Measurements from ENCODE around the gene ABLIM1.

The ABLIM1 gene

GRCh38 chr10:114645706-114646105 is 12.4 kb downstream of the ABLIM1 start:
- no peak for FAIRE-seq

GRCh38 chr10:114643158-114643557 is 14.9 kb downstream of the ABLIM1 start:
- FAIRE-seq: no peak

DNA sequence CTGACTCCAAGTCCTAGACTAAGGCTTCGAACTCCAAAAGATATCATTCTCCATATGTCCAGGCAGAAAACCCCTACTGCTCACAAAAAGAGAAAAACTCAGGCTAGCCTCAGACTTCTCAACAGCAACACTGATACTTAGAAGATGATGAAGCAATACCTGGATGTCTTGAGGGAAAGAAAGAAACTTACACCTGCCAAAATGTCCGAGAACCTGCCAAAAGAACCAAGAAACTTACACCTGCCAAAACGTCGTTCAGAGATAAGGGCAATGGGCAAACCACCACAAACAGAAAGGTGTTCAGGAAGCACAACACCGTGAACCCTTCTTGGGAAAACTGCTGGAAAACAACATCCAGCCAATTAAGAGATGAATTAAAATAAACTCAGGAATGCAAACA is 15.3 kb downstream of the ABLIM1 start:
- FAIRE-seq: no peak

- FAIRE-seq: no peak
Observed at GRCh38 chr10:114638821-114639625, 19.1 kb downstream of the ABLIM1 start.

- FAIRE-seq: no peak
Observed at GRCh38 chr10:114635797-114636550, 22.1 kb downstream of the ABLIM1 start.

DNA sequence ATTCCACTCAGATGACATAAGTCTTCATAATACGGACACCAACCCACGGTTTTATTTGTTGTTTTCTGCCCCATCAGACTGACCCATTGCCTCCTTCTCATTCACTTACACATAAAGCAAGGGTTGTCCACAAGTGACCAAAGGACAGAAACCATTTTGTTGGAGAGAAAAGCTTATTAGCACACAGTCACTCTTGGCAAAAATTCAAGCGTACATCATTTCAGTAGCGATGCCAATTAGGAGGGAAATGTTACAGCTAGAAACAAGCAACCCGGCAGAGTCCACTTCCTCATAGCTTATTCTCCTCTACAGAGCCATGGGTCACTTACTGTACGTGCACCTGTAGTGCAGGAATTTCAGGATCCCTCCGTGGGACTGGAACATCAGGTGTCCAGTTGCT is 23.0 kb downstream of the ABLIM1 start:
- FAIRE-seq: no peak

DNA sequence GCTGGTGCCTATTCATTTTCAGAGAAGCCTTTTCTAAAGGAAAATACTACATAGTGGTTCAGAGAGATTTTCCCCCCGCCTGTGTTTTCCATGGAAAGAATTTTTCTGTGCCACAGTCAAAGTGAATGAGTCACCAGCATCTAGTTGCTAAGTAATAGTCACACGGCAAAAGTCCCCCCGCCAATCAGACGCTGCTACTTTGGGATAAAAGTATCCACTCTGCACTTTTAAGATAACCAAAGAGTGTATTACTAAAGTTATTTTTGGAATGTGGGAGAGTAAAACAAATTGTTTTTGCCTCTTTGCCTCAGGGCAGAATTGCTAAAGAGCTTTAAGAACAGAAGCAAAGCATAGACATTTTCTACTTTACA is 23.5 kb downstream of the ABLIM1 start:
- peak; percentile 75 for FAIRE-seq

- FAIRE-seq: no peak
Observed at GRCh38 chr10:114632869-114633715, 25.0 kb downstream of the ABLIM1 start.

GRCh38 chr10:114631666-114632417 is 26.2 kb downstream of the ABLIM1 start:
- FAIRE-seq: no peak

- FAIRE-seq: no peak
Observed at GRCh38 chr10:114631090-114631665, 26.9 kb downstream of the ABLIM1 start.

DNA sequence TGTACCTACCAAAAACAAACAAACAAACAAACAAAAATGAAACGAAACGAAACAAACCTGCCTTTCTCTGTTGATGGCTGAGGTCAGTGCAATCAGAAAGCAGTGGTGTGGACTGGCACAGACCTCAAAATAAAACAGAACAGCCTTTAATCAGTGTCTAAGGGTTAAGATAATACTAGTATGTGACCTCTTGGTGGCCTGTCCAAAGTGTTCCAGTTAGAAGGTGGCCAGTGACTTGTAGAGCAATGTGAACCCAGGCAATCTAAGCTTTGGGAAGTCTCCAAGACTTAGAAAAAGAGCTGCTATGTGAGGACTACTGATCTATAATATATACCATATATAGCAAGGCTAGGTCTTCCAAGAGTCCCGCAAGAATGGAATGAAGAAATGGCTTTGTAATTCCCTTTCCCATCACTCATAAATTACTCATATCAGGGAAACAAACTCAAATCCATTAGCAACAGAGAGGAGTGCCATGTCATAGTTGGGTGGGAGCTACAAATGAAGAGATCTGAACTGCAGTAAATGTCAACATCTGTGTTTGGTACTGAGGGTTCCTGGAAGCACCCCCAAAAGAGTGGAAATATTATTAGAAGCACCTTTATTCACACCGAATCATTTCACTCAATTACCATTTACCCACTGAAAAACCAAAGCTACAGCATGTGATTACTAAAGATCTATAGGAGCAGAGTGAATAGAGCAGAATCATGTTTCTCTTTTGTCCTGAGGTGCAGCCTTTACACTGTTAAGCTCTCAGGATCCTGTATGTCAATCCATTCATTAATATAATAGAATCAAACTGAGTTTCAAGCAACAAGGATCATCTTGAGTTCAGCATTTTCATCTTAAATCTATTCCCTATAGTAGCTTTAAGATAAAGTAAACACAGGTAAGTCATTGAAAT is 28.0 kb downstream of the ABLIM1 start:
- no peak for FAIRE-seq

DNA sequence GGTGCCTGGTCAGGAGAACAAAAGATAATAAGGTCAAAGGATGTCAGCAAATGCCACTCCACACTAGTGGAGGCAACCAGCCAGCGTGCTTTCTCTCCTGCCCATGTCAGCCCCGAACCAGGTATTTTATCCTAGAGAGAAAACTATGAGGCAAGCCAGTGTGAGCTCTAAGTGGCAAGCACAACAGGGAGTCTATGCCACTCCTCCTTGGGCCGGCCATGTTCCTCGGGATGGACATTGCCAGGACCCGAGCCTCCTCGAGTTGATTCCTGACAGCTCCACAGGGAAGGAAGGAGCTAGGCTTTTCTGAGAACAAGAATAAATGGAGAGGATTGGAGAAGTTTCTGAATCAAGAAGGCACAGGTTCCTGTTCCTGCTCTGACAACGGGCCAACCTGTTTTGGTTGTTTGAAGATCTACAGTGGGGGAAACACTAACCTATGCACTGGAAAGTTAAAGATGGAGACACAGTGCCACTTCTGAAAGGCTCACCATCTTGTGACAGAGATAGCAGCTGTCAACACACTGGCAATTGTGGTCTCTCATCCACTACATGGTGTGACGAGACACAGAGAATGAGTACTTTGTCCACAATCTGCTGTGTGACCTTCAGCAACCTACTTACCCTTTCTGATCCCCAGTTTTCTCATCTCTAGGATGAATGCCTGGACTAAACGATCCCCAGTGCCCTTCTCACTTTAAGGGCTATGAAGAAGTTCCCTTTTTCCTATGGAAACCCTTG is 28.8 kb downstream of the ABLIM1 start:
- no peak for FAIRE-seq

- no peak for FAIRE-seq
Observed at GRCh38 chr10:114628106-114628505, 30.0 kb downstream of the ABLIM1 start.

DNA sequence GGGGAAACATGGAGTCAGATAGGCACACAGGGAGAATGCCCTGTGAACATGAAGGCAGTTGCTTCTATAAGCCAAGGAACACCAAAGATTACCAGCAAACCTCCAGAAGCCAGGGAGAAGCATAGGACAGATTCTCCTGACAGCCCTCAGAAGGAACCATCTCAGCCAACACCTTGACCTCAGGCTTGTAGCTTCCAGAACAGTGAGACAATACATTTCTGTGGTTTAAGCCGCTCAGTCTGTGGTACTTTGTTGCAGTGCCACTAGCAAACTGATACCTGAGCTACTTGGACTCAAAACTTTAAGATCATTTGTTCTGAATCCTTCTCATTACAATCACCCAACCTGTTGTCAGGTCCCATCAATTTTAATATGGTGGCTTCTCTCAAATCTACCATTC is 31.2 kb downstream of the ABLIM1 start:
- no peak for FAIRE-seq

DNA sequence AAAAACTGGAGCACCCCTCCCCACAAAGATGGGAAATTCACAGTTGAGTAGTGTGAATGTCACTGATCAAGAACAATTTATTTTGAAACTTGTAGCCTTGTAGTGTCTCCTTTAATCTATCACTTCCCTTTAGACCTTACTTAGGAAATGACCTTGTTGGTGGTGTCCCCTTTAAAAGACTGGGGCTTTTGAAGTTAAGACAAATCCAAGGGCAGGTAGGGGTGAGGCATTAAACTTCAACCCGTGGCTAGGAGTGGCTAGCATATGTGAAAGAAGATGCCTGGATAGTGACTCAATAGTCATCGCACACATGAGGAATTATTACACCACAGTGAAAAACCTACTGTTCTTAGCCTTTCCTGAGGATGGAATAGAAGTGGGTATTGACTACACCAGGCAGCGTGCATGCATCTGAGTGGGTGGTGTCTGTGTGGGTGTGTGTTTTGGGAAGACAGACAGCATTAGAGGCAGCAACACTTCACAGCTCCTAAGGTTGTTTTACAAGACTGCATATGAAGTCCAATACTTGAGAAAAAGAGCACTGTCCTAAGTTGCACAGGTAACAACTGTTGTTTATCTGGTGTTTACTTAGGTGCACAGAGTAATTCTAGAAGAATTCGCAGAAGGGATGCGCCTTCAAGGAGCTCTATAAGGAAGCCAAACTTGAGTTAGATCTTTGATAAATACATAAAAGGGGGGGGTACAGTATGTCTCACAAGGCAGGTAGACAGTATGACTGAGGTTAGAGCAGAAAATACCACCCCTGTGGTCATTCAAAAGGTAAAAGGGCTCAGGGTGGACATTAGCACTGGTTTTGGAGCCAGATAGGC is 32.9 kb downstream of the ABLIM1 start:
- FAIRE-seq: no peak

DNA sequence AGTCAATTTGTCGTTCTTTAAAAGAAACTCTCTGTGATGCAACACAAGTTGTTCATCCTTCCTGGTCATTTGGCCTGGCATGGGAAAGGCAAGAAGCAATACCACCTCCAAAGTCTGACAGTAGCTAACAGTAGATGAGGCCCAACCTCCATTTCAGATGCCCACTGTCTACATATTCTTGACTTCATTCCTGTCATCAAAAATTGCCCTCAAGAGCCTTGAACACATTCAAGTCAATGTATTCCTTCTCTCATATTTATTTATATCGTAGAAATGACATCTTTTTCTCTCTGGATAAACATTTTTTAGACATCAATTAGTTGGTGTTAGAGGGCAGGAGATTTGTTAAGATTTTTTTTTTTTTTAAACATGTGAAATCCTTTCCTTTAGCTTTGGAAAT is 33.7 kb downstream of the ABLIM1 start:
- no peak for FAIRE-seq

GRCh38 chr10:114623661-114624294 is 34.3 kb downstream of the ABLIM1 start:
- FAIRE-seq: no peak

- FAIRE-seq: no peak
Observed at GRCh38 chr10:114623155-114623554, 34.9 kb downstream of the ABLIM1 start.

DNA sequence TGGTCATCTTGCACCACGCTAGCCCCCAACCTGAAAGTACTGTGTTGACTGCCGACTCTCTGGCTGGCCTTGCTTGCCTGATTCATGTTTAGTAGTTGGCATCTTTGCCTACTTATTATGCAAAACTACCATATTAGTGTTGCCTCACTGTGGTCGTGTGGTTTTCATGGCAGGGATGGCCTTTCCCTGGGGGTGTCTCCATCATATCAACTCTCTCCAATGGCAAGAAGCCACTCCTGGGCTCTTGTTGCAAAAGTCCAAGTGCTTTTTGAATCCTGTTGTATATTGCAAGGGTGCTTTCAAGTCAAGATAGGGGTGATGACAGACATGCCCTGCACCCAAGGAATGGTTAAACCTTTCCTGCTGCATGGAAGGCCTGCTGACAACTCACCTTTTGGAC is 39.4 kb downstream of the ABLIM1 start:
- no peak for FAIRE-seq

Data from A204.1 (cell line).